GM23248 (cell line): ENCODE results near the gene SFMBT1.

ENCODE experiments used
- EZH2 ChIP-seq: fragments of 200-600 bp; sonication (generic); IDR thresholded peaks from 2 replicates; pipeline ENCODE4 v1.6.1; 2018; ENCODE audit warnings: antibody characterized with exemption, mild to moderate bottlenecking; ENCODE audit not compliant: insufficient read depth, poor library complexity, severe bottlenecking
- EZH2phosphoT487 ChIP-seq: fragments of 200-600 bp; sonication (generic); IDR thresholded peaks from 2 replicates; pipeline ENCODE4 v1.6.1; 2018; ENCODE audit warnings: antibody characterized with exemption, moderate library complexity, mild to moderate bottlenecking, low read depth; ENCODE audit not compliant: insufficient read depth

- no peak for TF ChIP-seq EZH2
- no peak for TF ChIP-seq EZH2phosphoT487
Observed at GRCh38 chr3:53005338-53005737, 40.5 kb downstream of the SFMBT1 start.
